Naive thymus-derived CD4-positive, alpha-beta T cell (primary cell): ENCODE results near the gene FAM24A. TPM values are rescaled to one million over a fixed set of nuclear protein-coding genes. Genes with fewer than 3 reads are reported as not detected.
A peak's percentile ranks its signal among the peaks of the same experiment; 100 is the strongest.
"Not testable (repeated sequence)": the region's sequence is repeated elsewhere in the genome, so short reads cannot be mapped to it uniquely, and the experiment has no call there.

Experiments
- ATAC-seq: fragments of 150-1000 bp; cut with Tn5 transposase; 2 replicates; pipeline ENCODE4 v1.10.0; 2021; ENCODE audit warnings: mild to moderate bottlenecking, moderate library complexity
- CTCF ChIA-PET: fragments of 350-600 bp; sonication (Branson Sonifier 250); formaldehyde crosslinking; loops from one replicate; lab custom pipeline; 2021; ENCODE audit warnings: antibody characterized with exemption; lab: Charles Lee
- POLR2A ChIA-PET: fragments of 350-600 bp; sonication (Branson Sonifier 250); formaldehyde crosslinking; loops from one replicate; lab custom pipeline; 2021; ENCODE audit warnings: antibody characterized with exemption, inconsistent platforms; lab: Charles Lee
- DNase-seq, 9 donors: peaks; one replicate each; pipeline versions ENCODE4 v3.0.0 to v3.0.0-alpha.2; 2020 to 2022; ENCODE audit warnings: mixed read lengths in 1 of 9
- H3K27ac ChIP-seq: one replicate; pipeline ENCODE4 v1.7.0; 2013; ENCODE audit warnings: mild to moderate bottlenecking, low read depth, low read length, moderate library complexity
- H3K27me3 ChIP-seq, 2 donors: one replicate each; pipeline ENCODE4 v1.7.0; 2013; ENCODE audit warnings: low read length in 2 of 2, mild to moderate bottlenecking in 2 of 2, moderate library complexity in 2 of 2; ENCODE audit not compliant: control insufficient read depth in 2 of 2, insufficient read depth in 2 of 2
- H3K36me3 ChIP-seq, 3 experiments: 1 replicate in 2 of 3; 2 replicates in 1 of 3; pipeline ENCODE4 v1.7.0; 2013; ENCODE audit warnings: low read length in 3 of 3, mild to moderate bottlenecking in 3 of 3, moderate library complexity in 1 of 3; ENCODE audit not compliant: insufficient read depth in 3 of 3, control insufficient read depth in 2 of 3
- H3K4me1 ChIP-seq, 2 donors: one replicate each; pipeline ENCODE4 v1.7.0; 2013; ENCODE audit warnings: low read length in 2 of 2, mild to moderate bottlenecking in 2 of 2, moderate library complexity in 1 of 2; ENCODE audit not compliant: control insufficient read depth in 2 of 2, insufficient read depth in 2 of 2
- H3K4me3 ChIP-seq: 2 replicates; pipeline ENCODE4 v1.7.0; 2013; ENCODE audit warnings: mild to moderate bottlenecking, low read length
- H3K9me3 ChIP-seq, 3 experiments: 1 replicate in 2 of 3; 2 replicates in 1 of 3; pipeline ENCODE4 v1.7.0; 2013; ENCODE audit warnings: low read length in 3 of 3; ENCODE audit not compliant: control insufficient read depth in 2 of 3
- H3K27ac Mint-ChIP-seq, 9 donors: one replicate each; pipeline ENCODE4 v1.8.0; 2020 to 2022; ENCODE audit warnings: mixed read lengths in 9 of 9, mild to moderate bottlenecking in 8 of 9, moderate library complexity in 5 of 9, inconsistent platforms in 2 of 9
- H3K27me3 Mint-ChIP-seq, 5 donors: one replicate each; pipeline ENCODE4 v1.8.0; 2021 to 2022; ENCODE audit warnings: mixed read lengths in 5 of 5, mild to moderate bottlenecking in 1 of 5
- H3K36me3 Mint-ChIP-seq, 5 donors: one replicate each; pipeline ENCODE4 v1.8.0; 2020 to 2022; ENCODE audit warnings: mixed read lengths in 5 of 5, mild to moderate bottlenecking in 3 of 5, inconsistent platforms in 1 of 5
- H3K4me1 Mint-ChIP-seq, 7 donors: one replicate each; pipeline ENCODE4 v1.8.0; 2020 to 2022; ENCODE audit warnings: mixed read lengths in 7 of 7, mild to moderate bottlenecking in 3 of 7, inconsistent platforms in 1 of 7
- H3K4me3 Mint-ChIP-seq, 10 donors: one replicate each; pipeline ENCODE4 v1.8.0; 2020 to 2022; ENCODE audit warnings: mild to moderate bottlenecking in 10 of 10, mixed read lengths in 10 of 10, moderate library complexity in 6 of 10, inconsistent platforms in 2 of 10
- H3K9me3 Mint-ChIP-seq, 11 donors: one replicate each; pipeline ENCODE4 v1.8.0; 2020 to 2022; ENCODE audit warnings: mixed read lengths in 11 of 11, mild to moderate bottlenecking in 4 of 11, inconsistent platforms in 1 of 11, moderate library complexity in 1 of 11
- intact Hi-C, 2 donors: fragments of 100-400 bp; cut with micrococcal nuclease; formaldehyde crosslinking; loops; one replicate each; pipeline ENCODE4 v1.15.1; 2023
- polyA plus RNA-seq, 2 donors: library from polyadenylated mRNA; unstranded; fragments of 300-500 nt; fragmentation: Illumina TruSeq; gene quantifications; one replicate each; pipeline ENCODE4 v1.2.3, GENCODE V29; 2021
- total RNA-seq, 6 experiments: library from RNA in 5 of 6; stranded (reverse) in 5 of 6; gene quantifications; 1 replicate in 5 of 6; 2 replicates in 1 of 6; pipeline ENCODE4 v1.2.3 and lab custom pipeline; 2021 to 2026

The FAM24A gene
- total and polyA plus RNA-seq, 7 experiments from 2014 or later = not detected

DNA sequence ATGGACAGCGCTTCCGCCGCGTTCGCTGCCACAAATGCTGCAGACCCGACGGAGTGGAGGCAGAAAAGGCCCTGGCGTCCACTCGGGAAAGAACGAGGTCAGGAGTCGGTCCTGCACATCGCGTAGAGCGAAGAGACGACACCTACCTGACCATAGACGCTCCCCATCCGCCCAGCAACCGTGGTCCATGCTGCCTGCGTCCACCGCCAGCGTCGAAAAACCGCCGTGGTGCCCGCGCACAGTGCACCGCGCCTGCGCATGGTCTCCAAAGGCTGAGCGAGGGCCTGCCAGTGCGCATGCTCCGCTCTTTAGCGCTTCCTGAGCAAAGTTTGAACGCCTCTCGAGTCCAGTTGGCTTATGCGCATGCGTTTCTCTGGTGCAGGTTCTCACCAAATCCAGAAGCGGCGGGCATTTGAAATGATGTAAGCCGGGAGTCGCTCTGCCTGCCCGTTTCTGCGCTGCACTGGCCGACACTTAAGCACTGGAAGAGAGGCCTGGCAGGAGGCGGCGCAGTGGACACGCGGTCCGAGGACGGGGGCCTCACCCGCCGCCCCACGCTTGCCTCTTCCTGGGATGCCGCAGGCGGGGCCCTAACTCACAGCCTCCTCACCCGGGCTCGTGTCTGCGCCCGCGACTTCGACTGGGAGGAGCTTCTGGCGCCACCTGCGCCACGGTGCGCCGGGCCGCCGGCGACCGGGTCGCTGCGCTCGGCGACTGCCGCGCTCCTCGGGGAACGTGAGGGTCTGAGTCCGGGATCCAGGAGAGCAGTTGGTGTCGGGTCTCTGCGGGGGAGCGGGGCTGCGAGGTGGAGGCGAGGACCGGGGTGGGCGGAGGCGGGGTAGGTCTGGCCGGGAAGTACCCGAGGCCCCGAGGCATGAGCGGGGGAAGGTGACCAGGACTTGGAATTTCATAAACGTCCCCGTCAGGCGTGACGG lies 30.8 kb upstream of the FAM24A start, which contains the start of gene FAM24B:
Gene FAM24B, minus strand, starts transcription at position 243 of the 935 bp plus-strand sequence. CDS start 29,066 bp downstream, outside the sequence.
- Histone ChIP-seq H3K4me1 (peaks cover 18 to 21% of the 10 kb centered on the region in 2 donors), H3K27ac (peak within 1 kb of the TSS; percentile 77), H3K4me3 (peak within 1 kb of the TSS; percentile 81), H3K27me3 (no peaks in the 10 kb centered on the region), H3K9me3 (no peaks in the 10 kb centered on the region), H3K36me3 (no peaks in the 10 kb centered on the region)
- H3K27me3 Mint-ChIP-seq = no peaks in the 10 kb centered on the region
- DNase-seq = peak; percentile 84 to 96 (median 94)
- H3K4me3 Mint-ChIP-seq = peak within 1 kb of the TSS; percentile 86 to 99 (median 92)
- H3K36me3 Mint-ChIP-seq = peaks cover 0 to 31% (median 11%) of the 10 kb centered on the region in 5 donors
- H3K9me3 Mint-ChIP-seq = peaks cover 0 to 6% (median 0%) of the 10 kb centered on the region in 11 donors
- ATAC-seq = peak; percentile 93
- ChIA-PET POLR2A (interaction anchor here (1.0 kb wide), 1 partner anchor 101 kb away, joined by 3 read pairs; the partner anchor contains the start of gene PSTK), CTCF (no interaction called here)
- H3K27ac Mint-ChIP-seq = peak within 1 kb of the TSS; percentile 85 to 96 (median 92)
- peaks cover 31 to 65% (median 54%) of the 10 kb centered on the region in 7 donors for H3K4me1 Mint-ChIP-seq
- intact Hi-C loops = loop anchor here (1.0 to 2.0 kb wide), 9 partner anchors 33 to 1539 kb away; partner anchors contain the start of genes BUB3 (in 2 of the 2), C10orf88 (in 2 of the 2), IKZF5 (in 2 of the 2) and PLEKHA1 (in 2 of the 2)

DNA sequence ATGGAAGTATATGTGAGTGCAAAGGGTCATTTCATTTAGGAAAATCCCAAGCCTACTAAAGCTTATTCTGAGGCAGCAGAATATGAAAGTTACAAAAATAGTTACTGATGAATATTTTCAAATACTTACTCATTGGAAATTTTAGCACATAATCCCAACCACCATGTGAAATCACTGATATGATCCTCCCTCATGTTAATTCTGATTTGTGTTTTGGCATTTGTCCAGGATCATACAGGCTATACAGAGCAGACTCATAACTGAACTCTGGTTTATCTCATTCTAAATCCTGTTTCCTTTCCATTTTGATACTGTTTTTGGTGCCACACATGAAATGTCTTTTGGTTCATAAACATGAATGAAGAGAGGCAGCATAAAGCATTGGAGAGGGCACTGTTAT lies 27.6 kb upstream of the FAM24A start:
- Mint-ChIP-seq H3K9me3 (no peaks in the 10 kb centered on the region), H3K36me3 (peaks cover 0 to 15% (median 10%) of the 10 kb centered on the region in 5 donors), H3K4me3 (no peak overlapping the region), H3K27me3 (no peaks in the 10 kb centered on the region), H3K27ac (no peak overlapping the region), H3K4me1 (peaks cover 16 to 34% (median 27%) of the 10 kb centered on the region in 7 donors)
- Histone ChIP-seq H3K27me3 (no peaks in the 10 kb centered on the region), H3K4me1 (peaks cover 14 to 18% of the 10 kb centered on the region in 2 donors), H3K27ac (no peak overlapping the region), H3K36me3 (no peaks in the 10 kb centered on the region), H3K4me3 (no peak overlapping the region), H3K9me3 (no peaks in the 10 kb centered on the region)
- intact Hi-C loops = no loop called here
- DNase-seq (no peak), ATAC-seq (no peak)
- POLR2A ChIA-PET = no interaction called here
- CTCF ChIA-PET = no interaction called here

DNA sequence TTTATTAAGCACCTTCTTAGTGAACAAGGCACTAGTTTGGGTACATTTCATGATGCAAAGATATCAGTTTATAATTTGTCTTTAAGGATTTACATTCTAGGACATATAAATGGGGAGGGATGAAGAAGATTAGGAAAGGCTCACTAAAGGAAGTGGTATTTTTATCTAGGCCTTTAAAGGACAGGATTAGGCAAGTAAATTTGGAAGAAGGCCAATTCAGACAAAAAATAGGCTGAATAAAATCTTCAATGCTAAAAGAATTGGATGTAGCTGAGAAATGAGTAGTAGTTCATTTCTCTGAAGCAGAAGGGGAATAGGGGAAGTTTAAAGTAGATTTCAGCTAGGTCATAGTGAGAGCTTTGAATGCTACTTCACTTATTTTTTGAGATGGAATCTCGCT lies 26.2 kb upstream of the FAM24A start:
- Histone ChIP-seq H3K9me3 (no peaks in the 10 kb centered on the region), H3K36me3 (no peaks in the 10 kb centered on the region), H3K27ac (no peak overlapping the region), H3K4me1 (peaks cover 6 to 9% of the 10 kb centered on the region in 2 donors), H3K4me3 (no peak overlapping the region), H3K27me3 (no peaks in the 10 kb centered on the region)
- Mint-ChIP-seq H3K9me3 (no peaks in the 10 kb centered on the region), H3K4me3 (peak overlapping the region in 1 of 10 donors; percentile 7), H3K36me3 (peaks cover 0 to 16% (median 10%) of the 10 kb centered on the region in 5 donors), H3K4me1 (peaks cover 6 to 20% (median 13%) of the 10 kb centered on the region in 7 donors), H3K27me3 (no peaks in the 10 kb centered on the region), H3K27ac (peak overlapping the region in 1 of 9 donors; percentile 6)
- ChIA-PET CTCF (no interaction called here), POLR2A (no interaction called here)
- no peak for DNase-seq
- intact Hi-C loops = no loop called here
- no peak for ATAC-seq

- ATAC-seq (no peak), DNase-seq (no peak)
Measured at GRCh38 chr10:122894261-122894944, 16.0 kb upstream of the FAM24A start.

DNA sequence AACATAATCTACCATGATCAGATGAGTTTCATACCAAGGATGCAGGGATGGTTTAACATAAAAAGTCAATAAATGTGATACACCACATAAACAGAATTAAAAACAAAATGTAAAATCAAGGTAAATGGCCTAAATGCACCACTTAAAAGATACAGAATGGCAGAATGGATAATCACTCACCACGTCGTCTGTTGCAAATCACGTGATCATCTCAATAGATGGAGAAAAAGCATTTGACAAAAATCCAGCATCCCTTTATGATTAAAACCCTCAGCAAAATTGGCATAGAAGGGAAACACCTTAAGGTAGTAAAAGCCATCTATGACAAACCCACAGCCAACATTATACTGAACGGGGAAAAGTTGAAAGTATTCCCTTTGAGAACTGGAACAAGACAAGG lies 6.5 kb upstream of the FAM24A start:
- H3K4me1 ChIP-seq, H3K4me1 Mint-ChIP-seq, ATAC-seq, H3K27ac ChIP-seq, H3K27ac Mint-ChIP-seq, H3K9me3 ChIP-seq, H3K4me3 Mint-ChIP-seq, intact Hi-C loops, DNase-seq, CTCF ChIA-PET, H3K4me3 ChIP-seq, H3K27me3 ChIP-seq, H3K36me3 ChIP-seq, POLR2A ChIA-PET: not testable (repeated sequence)
- Mint-ChIP-seq H3K9me3 (peaks cover 8 to 40% (median 15%) of the 10 kb centered on the region in 11 donors), H3K36me3 (peaks cover 0 to 11% (median 3%) of the 10 kb centered on the region in 5 donors), H3K27me3 (peaks cover 23 to 56% (median 40%) of the 10 kb centered on the region in 5 donors)

More at GRCh38 chr10:122894261-122894944, 16.0 kb upstream of the FAM24A start:
- intact Hi-C loops = no loop called here
- ChIA-PET CTCF (no interaction called here), POLR2A (no interaction called here)
- no peaks in the 10 kb centered on the region for H3K9me3 ChIP-seq
- Mint-ChIP-seq H3K4me1 (peaks cover 0 to 5% (median 0%) of the 10 kb centered on the region in 7 donors), H3K4me3 (no peak overlapping the region), H3K27ac (no peak overlapping the region), H3K27me3 (peaks cover 0 to 8% (median 0%) of the 10 kb centered on the region in 5 donors), H3K9me3 (peaks cover 0 to 4% (median 0%) of the 10 kb centered on the region in 11 donors), H3K36me3 (peaks cover 3 to 23% (median 10%) of the 10 kb centered on the region in 5 donors)
- no peak overlapping the region for H3K27ac ChIP-seq
- H3K4me1 ChIP-seq = no peaks in the 10 kb centered on the region
- no peaks in the 10 kb centered on the region for H3K27me3 ChIP-seq
- H3K36me3 ChIP-seq = no peaks in the 10 kb centered on the region
- H3K4me3 ChIP-seq = no peak overlapping the region

GRCh38 chr10:122911889-122912484 lies 1.6 kb downstream of the FAM24A start:
- Mint-ChIP-seq H3K36me3 (peaks cover 0 to 5% (median 0%) of the 10 kb centered on the region in 5 donors), H3K9me3 (peaks cover 0 to 8% (median 5%) of the 10 kb centered on the region in 11 donors), H3K27ac (no peak overlapping the region), H3K27me3 (peaks cover 5 to 15% (median 12%) of the 10 kb centered on the region in 5 donors), H3K4me1 (no peaks in the 10 kb centered on the region), H3K4me3 (no peak overlapping the region)
- no peaks in the 10 kb centered on the region for H3K9me3 ChIP-seq
- ATAC-seq = peak; percentile 83
- H3K27ac ChIP-seq = no peak overlapping the region
- intact Hi-C loops = loop anchor here in 1 of 2 donors (1.0 kb wide), 1 partner anchor 33 kb away; the partner anchor contains the start of gene FAM24B
- peak; percentile 13 to 69 (median 40) for DNase-seq
- no peaks in the 10 kb centered on the region for H3K27me3 ChIP-seq
- POLR2A ChIA-PET = no interaction called here
- H3K4me3 ChIP-seq = no peak overlapping the region
- no peaks in the 10 kb centered on the region for H3K4me1 ChIP-seq
- H3K36me3 ChIP-seq = no peaks in the 10 kb centered on the region
- CTCF ChIA-PET = no interaction called here
